Ascending aorta (tissue), 2 donors: ENCODE results near the gene KLHL20. TPM values are rescaled to one million over a fixed set of nuclear protein-coding genes. Genes with fewer than 3 reads are reported as not detected.
"Not testable (repeated sequence)": the region's sequence is repeated elsewhere in the genome, so short reads cannot be mapped to it uniquely, and the experiment has no call there.

Experiments
- DNase-seq, 2 donors: peaks; one replicate each; pipeline ENCODE4 v3.0.0-alpha.2; 2019; ENCODE audit warnings: low spot score in 2 of 2
- H3K27ac ChIP-seq, 2 donors: fragments of 200-600 bp; sonication (generic); one replicate each; pipeline ENCODE4 v1.5.1; 2016 to 2017; ENCODE audit warnings: mild to moderate bottlenecking in 1 of 2
- H3K27me3 ChIP-seq: fragments of 200-600 bp; sonication (generic); one replicate; pipeline ENCODE4 v1.5.1; 2017
- H3K36me3 ChIP-seq, 2 donors: fragments of 200-600 bp; sonication (generic); one replicate each; pipeline ENCODE4 v1.5.1; 2016
- H3K4me1 ChIP-seq, 2 donors: fragments of 200-600 bp; sonication (generic); one replicate each; pipeline ENCODE4 v1.5.1; 2016 to 2017; ENCODE audit warnings: mild to moderate bottlenecking in 1 of 2
- H3K4me3 ChIP-seq, 2 donors: fragments of 200-600 bp; sonication (generic); one replicate each; pipeline ENCODE4 v1.5.1; 2016 to 2017; ENCODE audit warnings: mild to moderate bottlenecking in 1 of 2
- H3K9me3 ChIP-seq, 2 donors: fragments of 200-600 bp; sonication (generic); one replicate each; pipeline ENCODE4 v1.5.1; 2016
- intact Hi-C: fragments of 100-400 bp; cut with DNase I; formaldehyde crosslinking; loops from one replicate; pipeline ENCODE4 v1.15.1; 2023
- total RNA-seq: library from RNA; depleted of rRNA; stranded (reverse); fragments of >200 nt; gene quantifications from one replicate; pipeline ENCODE4 v1.1.0, GENCODE V29; 2016
- TF ChIP-seq, protein P1 (sequence below), 3 experiments: fragments of 200-600 bp in 2 of 3; fragments of 450-650 bp in 1 of 3; sonication (generic) in 2 of 3; IDR thresholded peaks; one replicate each; pipeline ENCODE4 v1.5.1; 2016 to 2019; ENCODE audit warnings: antibody characterized with exemption in 3 of 3, mild to moderate bottlenecking in 1 of 3, moderate library complexity in 1 of 3

KLHL20 gene
- total RNA-seq, 1 donor from 2014 or later, result 15.5 TPM

DNA sequence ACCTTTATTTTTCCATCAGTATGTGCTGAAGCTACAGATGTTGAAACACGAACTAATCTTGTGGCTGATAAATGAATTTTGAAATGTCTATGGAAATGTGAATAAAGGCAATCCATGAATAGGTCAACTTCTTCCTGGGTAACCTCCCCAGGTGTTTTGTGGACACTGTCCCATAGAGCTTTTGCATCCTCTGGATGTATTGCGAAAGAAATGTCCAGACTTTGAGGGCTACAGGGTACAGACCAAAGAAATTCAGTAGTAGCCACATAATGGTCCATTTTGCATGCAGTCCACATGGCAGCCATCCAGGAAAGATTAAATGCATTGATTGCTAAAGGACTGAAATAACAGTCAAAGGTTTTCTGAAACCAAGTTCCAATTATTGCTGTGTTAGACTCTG, 88.2 kb downstream of the KLHL20 start:
- Histone ChIP-seq H3K4me1 (no peaks in the 10 kb centered on the region), H3K27me3 (no peaks in the 10 kb centered on the region), H3K27ac (no peak overlapping the region), H3K36me3 (peaks cover 0 to 11% of the 10 kb centered on the region in 2 donors), H3K9me3 (no peaks in the 10 kb centered on the region), H3K4me3 (no peak overlapping the region)
- DNase-seq, result no peak
- TF ChIP-seq, protein P1, sequence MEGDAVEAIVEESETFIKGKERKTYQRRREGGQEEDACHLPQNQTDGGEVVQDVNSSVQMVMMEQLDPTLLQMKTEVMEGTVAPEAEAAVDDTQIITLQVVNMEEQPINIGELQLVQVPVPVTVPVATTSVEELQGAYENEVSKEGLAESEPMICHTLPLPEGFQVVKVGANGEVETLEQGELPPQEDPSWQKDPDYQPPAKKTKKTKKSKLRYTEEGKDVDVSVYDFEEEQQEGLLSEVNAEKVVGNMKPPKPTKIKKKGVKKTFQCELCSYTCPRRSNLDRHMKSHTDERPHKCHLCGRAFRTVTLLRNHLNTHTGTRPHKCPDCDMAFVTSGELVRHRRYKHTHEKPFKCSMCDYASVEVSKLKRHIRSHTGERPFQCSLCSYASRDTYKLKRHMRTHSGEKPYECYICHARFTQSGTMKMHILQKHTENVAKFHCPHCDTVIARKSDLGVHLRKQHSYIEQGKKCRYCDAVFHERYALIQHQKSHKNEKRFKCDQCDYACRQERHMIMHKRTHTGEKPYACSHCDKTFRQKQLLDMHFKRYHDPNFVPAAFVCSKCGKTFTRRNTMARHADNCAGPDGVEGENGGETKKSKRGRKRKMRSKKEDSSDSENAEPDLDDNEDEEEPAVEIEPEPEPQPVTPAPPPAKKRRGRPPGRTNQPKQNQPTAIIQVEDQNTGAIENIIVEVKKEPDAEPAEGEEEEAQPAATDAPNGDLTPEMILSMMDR (IDR thresholded peaks at IDR 0.05), result no peak
- intact Hi-C loops, result no loop called here

DNA sequence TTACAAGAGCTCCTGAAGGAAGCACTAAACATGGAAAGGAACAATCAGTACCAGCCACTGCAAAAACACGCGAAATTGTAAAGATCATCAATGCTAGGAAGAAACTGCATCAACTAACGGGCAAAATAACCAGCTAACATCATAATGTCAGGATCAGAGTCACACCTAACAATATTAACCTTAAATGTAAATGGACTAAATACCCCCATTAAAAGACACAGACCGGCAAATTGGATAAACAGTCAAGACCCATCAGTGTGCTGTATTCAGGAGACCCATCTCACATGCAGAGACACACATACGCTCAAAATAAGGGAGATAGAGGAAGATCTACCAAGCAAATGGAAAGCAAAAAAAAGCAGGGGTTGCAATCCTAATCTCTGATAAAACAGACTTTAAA, 98.9 kb downstream of the KLHL20 start:
- intact Hi-C loops, result not testable (repeated sequence)

DNA sequence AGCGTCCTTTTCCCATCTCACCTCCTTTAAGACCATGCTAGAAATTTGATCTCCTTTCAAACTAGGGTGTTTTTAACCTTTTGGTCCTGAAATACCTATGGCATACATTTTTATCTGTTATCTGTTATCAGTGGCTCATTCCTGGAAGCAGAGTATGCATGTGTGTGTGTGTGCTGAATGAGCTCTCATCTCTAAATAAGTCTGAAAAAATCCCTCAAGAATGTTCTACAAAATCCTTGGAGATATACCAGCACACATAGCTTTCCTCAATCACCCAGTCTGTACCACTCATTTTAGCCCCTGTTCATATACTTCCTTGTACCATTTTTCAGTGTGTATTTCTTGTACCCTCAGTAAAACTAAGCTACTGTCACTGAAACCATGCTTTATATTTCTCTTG, 103.7 kb downstream of the KLHL20 start:
- TF ChIP-seq, protein P1 (IDR thresholded peaks at IDR 0.05), result no peak

More for the DNA sequence above, 98.9 kb downstream of the KLHL20 start:
- H3K27me3 ChIP-seq, DNase-seq, H3K27ac ChIP-seq, H3K4me1 ChIP-seq, H3K9me3 ChIP-seq, H3K4me3 ChIP-seq, H3K36me3 ChIP-seq: not testable (repeated sequence)

DNA sequence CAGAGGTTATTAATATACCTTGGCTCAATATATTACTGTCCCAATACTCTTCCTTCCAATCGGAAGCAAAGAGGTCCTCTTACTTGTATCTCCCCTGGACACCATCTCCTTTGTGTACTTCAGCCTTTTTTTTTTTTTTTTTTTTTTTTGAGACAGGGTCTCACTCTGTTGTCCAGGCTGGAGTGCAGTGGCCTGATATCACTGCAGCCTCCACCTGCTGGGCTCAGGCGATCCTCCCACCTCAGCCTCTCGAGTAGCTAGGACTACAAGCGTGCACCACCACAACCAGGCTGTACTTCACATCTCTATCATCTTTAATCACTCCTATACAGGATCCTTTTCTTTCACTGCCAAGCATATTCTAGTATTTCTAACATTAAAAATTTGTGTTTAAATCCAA, 106.9 kb downstream of the KLHL20 start:
- Histone ChIP-seq H3K9me3 (no peaks in the 10 kb centered on the region), H3K4me3 (no peak overlapping the region), H3K36me3 (no peaks in the 10 kb centered on the region), H3K4me1 (peaks cover 0 to 5% of the 10 kb centered on the region in 2 donors), H3K27me3 (no peaks in the 10 kb centered on the region), H3K27ac (no peak overlapping the region)
- no peak for DNase-seq
- TF ChIP-seq, protein P1 (IDR thresholded peaks at IDR 0.05), result no peak
- intact Hi-C loops, result loop anchor here (5.0 to 10.0 kb wide), 2 partner anchors 104 to 1077 kb away; no protein-coding TSS in a partner anchor

More for the DNA sequence above, 103.7 kb downstream of the KLHL20 start:
- H3K4me3 ChIP-seq, result no peak overlapping the region
- H3K27ac ChIP-seq, result no peak overlapping the region
- H3K4me1 ChIP-seq, result peaks cover 0 to 1% of the 10 kb centered on the region in 2 donors
- H3K27me3 ChIP-seq, result no peaks in the 10 kb centered on the region
- H3K36me3 ChIP-seq, result no peaks in the 10 kb centered on the region
- intact Hi-C loops, result no loop called here
- DNase-seq, result no peak
- no peaks in the 10 kb centered on the region for H3K9me3 ChIP-seq

DNA sequence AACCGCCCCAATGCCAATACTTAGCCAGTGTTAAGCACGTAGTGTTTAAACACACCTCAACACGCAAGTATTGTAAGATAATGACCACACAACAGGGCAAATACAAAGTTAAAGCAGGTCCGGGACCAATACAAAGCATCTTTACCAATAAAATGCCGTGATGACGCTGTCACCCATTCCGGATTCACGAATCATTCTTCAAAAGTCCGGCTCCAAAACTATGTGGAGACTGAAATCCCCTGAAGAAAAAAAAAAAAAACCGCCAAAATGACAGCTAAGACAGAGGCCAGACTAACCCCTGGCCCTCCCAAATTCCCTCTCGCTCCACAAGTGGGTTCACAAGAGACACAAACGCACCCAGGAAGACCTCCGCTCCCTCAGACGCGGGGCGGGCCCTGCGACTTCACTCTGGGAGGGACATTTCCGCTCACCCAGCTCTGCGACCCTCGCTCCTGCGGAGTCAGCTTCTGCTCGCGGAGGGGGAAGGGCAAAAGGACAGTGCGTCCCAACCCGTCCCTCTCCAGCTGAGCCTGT, 109.1 kb downstream of the KLHL20 start:
- TF ChIP-seq, protein P1 (IDR thresholded peaks at IDR 0.05), result no peak
- peaks cover 0 to 5% of the 10 kb centered on the region in 2 donors for H3K4me1 ChIP-seq
- no peak for DNase-seq
- H3K27me3 ChIP-seq, result no peaks in the 10 kb centered on the region
- intact Hi-C loops, result loop anchor here (1.0 to 10.0 kb wide), 8 partner anchors 44 to 1175 kb away; partner anchors contain the start of genes CACYBP, PRDX6, RABGAP1L and RC3H1
- peak overlapping the region; percentile 90 to 96 for H3K27ac ChIP-seq
- peak overlapping the region; percentile 65 to 71 for H3K4me3 ChIP-seq
- no peaks in the 10 kb centered on the region for H3K36me3 ChIP-seq
- H3K9me3 ChIP-seq, result no peaks in the 10 kb centered on the region

DNA sequence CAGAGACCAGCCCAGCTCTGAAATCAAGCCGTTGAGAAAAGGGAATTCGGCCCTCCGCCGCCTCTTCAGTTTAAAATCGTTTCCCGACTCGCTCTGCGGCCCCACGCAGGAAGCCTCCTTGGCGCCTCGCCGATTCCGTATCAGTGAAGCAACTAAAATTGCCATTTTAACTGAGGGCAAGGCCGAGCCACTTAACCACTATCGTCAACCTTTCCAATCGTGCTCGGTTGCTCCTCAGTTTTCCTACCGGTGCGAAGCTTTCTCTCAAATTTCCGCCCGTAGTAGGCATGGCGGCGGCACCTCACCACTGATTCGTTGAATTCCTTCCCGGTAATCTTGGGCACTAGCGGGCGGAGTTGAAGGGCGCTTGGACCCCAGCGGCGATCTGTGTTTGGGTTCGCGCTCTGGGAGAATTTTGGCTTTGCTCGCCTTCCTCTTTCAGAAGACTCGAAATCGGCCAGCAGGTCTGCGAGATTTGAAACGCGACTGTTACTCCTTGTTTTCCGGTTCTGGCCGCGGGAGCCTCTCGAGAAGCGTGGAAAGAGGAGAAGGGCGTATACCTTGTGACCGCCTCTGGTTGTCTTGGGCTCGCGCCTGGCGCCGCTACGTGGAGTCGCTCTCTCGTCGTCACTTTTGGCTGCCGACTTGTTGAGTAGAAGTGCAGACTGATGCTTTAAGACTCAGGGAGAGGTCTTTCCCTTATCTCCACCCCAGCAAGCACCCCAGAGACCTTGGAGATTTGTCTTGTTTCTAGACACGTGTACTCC, 109.7 kb downstream of the KLHL20 start, which contains the start of the genes CENPL and DARS2:
CENPL (minus strand) TSS at position 569 of the 767 bp plus-strand sequence. CDS start 13,584 bp downstream, outside the sequence.
DARS2 (plus strand) TSS at position 359 of the 767 bp plus-strand sequence. CDS start 557 bp downstream, outside the sequence.
- intact Hi-C loops, result loop anchor here (1.0 to 10.0 kb wide), 8 partner anchors 44 to 1174 kb away; partner anchors contain the start of genes CACYBP, PRDX6, RABGAP1L and RC3H1
- peaks cover 0 to 5% of the 10 kb centered on the region in 2 donors for H3K4me1 ChIP-seq
- no peaks in the 10 kb centered on the region for H3K27me3 ChIP-seq
- H3K27ac ChIP-seq, result peak within 1 kb of the TSS; percentile 90 to 96
- H3K36me3 ChIP-seq, result no peaks in the 10 kb centered on the region
- H3K9me3 ChIP-seq, result no peaks in the 10 kb centered on the region
- TF ChIP-seq, protein P1 (IDR thresholded peaks at IDR 0.05), result no peak
- peak; percentile 85 to 98 for DNase-seq
- peak within 1 kb of the TSS; percentile 65 to 71 for H3K4me3 ChIP-seq
